Measurements from ENCODE around the gene TXK.

Gene TXK

GRCh38 chr4:48138511-48138910 lies 4.5 kb upstream of the TXK start:
- in situ Hi-C loops (cut with MboI; ENCODE audit: low sequenced_read_pairs): loop anchor here (10.0 to 25.0 kb wide), 2 partner anchors 136 to 399 kb away; no protein-coding TSS in a partner anchor

- in situ Hi-C loops (cut with MboI; ENCODE audit: low sequenced_read_pairs): loop anchor here (10.0 to 25.0 kb wide), 2 partner anchors 137 to 399 kb away; no protein-coding TSS in a partner anchor
These were observed 3.8 kb upstream of the TXK start for GRCh38 chr4:48137846-48138245.

- in situ Hi-C loops (cut with MboI; ENCODE audit: low sequenced_read_pairs): loop anchor here (10.0 to 25.0 kb wide), 2 partner anchors 141 to 404 kb away; no protein-coding TSS in a partner anchor
These were observed 381 bp downstream of the TXK start for GRCh38 chr4:48133669-48134068.

GRCh38 chr4:48131736-48132135 lies 2.3 kb downstream of the TXK start:
- in situ Hi-C loops (cut with MboI; ENCODE audit: low sequenced_read_pairs): loop anchor here (10.0 to 25.0 kb wide), 2 partner anchors 143 to 406 kb away; no protein-coding TSS in a partner anchor

GRCh38 chr4:48130100-48130499 lies 4.0 kb downstream of the TXK start:
- in situ Hi-C loops (cut with MboI; ENCODE audit: low sequenced_read_pairs): loop anchor here (10.0 to 25.0 kb wide), 2 partner anchors 145 to 407 kb away; no protein-coding TSS in a partner anchor

GRCh38 chr4:48129307-48130014 lies 4.6 kb downstream of the TXK start:
- in situ Hi-C loops (cut with MboI; ENCODE audit: low sequenced_read_pairs): loop anchor here (10.0 to 25.0 kb wide), 2 partner anchors 145 to 408 kb away; no protein-coding TSS in a partner anchor

GRCh38 chr4:48127682-48128404 lies 6.2 kb downstream of the TXK start:
- in situ Hi-C loops (cut with MboI; ENCODE audit: low sequenced_read_pairs): loop anchor here (25.0 kb wide), 1 partner anchor 409 kb away; no protein-coding TSS in a partner anchor

GRCh38 chr4:48127231-48127630 lies 6.8 kb downstream of the TXK start:
- in situ Hi-C loops (cut with MboI; ENCODE audit: low sequenced_read_pairs): loop anchor here (25.0 kb wide), 1 partner anchor 410 kb away; no protein-coding TSS in a partner anchor

- in situ Hi-C loops (cut with MboI; ENCODE audit: low sequenced_read_pairs): loop anchor here (25.0 kb wide), 1 partner anchor 411 kb away; no protein-coding TSS in a partner anchor
These were observed 7.4 kb downstream of the TXK start for GRCh38 chr4:48126621-48127020.

- in situ Hi-C loops (cut with MboI; ENCODE audit: low sequenced_read_pairs): loop anchor here (25.0 kb wide), 1 partner anchor 412 kb away; no protein-coding TSS in a partner anchor
These were observed 9.2 kb downstream of the TXK start for GRCh38 chr4:48124870-48125269.

- in situ Hi-C loops (cut with MboI; ENCODE audit: low sequenced_read_pairs): no loop called here
These were observed 11.3 kb downstream of the TXK start for GRCh38 chr4:48122756-48123155.

GRCh38 chr4:48121180-48121579 lies 12.9 kb downstream of the TXK start:
- in situ Hi-C loops (cut with MboI; ENCODE audit: low sequenced_read_pairs): no loop called here

- in situ Hi-C loops (cut with MboI; ENCODE audit: low sequenced_read_pairs): no loop called here
These were observed 13.9 kb downstream of the TXK start for GRCh38 chr4:48120132-48120531.

- in situ Hi-C loops (cut with MboI; ENCODE audit: low sequenced_read_pairs): no loop called here
These were observed 14.4 kb downstream of the TXK start for GRCh38 chr4:48119646-48120045.

GRCh38 chr4:48118081-48118480 lies 16.0 kb downstream of the TXK start:
- in situ Hi-C loops (cut with MboI; ENCODE audit: low sequenced_read_pairs): no loop called here

GRCh38 chr4:48116582-48116981 lies 17.5 kb downstream of the TXK start:
- in situ Hi-C loops (cut with MboI; ENCODE audit: low sequenced_read_pairs): no loop called here

- in situ Hi-C loops (cut with MboI; ENCODE audit: low sequenced_read_pairs): no loop called here
These were observed 19.6 kb downstream of the TXK start for GRCh38 chr4:48114412-48114811.

- in situ Hi-C loops (cut with MboI; ENCODE audit: low sequenced_read_pairs): no loop called here
These were observed 21.9 kb downstream of the TXK start for GRCh38 chr4:48112017-48112667.

GRCh38 chr4:48110452-48110978 lies 23.5 kb downstream of the TXK start:
- in situ Hi-C loops (cut with MboI; ENCODE audit: low sequenced_read_pairs): no loop called here

- in situ Hi-C loops (cut with MboI; ENCODE audit: low sequenced_read_pairs): no loop called here
These were observed 24.4 kb downstream of the TXK start for GRCh38 chr4:48109413-48110263.
